ENCODE data around the gene PTPRB.
A peak's percentile ranks its signal among the peaks of the same experiment; 100 is the strongest.

GRCh38 chr12:70645494-70646317 is 8.5 kb upstream of the PTPRB start:
- TF ChIP-seq CTCF (IDR thresholded peaks at IDR 0.05) (no peak), RAD21 (conservative IDR thresholded peaks at IDR 0.05 in 1 of 2, IDR thresholded peaks at IDR 0.05 in 1 of 2) (peak in 1 of 2 experiments; percentile 27; a peak in 1 of 5 replicates), HOXB13 (CRISPR knock-in tag; IDR thresholded peaks at IDR 0.05; ENCODE audit: low read depth) (0 out of 2 replicates have a peak, but pooled peaks have one; percentile 17), CBX2 (IDR thresholded peaks at IDR 0.05; ENCODE audit: borderline replicate concordance, low read depth) (no peak), POLR2A (IDR thresholded peaks at IDR 0.05; ENCODE audit: low read length) (no peak), CEBPB (IDR thresholded peaks at IDR 0.05) (peak; percentile 9 to 21; a peak in 1 of 4 replicates), ZC3H11A (IDR thresholded peaks at IDR 0.05) (no peak), POLR2AphosphoS2 (conservative IDR thresholded peaks at IDR 0.05; ENCODE audit: low read length) (no peak), USF2 (IDR thresholded peaks at IDR 0.05) (0 out of 2 replicates have a peak, but pooled peaks have one; percentile 27), REST (IDR thresholded peaks at IDR 0.05) (no peak), TP53 (CRISPR knock-in tag; IDR thresholded peaks at IDR 0.05) (no peak), ELK1 (IDR thresholded peaks at IDR 0.05; ENCODE audit: low read depth, low read length) (no peak), EP300 (IDR thresholded peaks at IDR 0.05) (peak in 1 of 2 experiments; percentile 68; a peak in 2 of 5 replicates)
